Measurements from ENCODE around the gene TOP2B. TPM values are rescaled to one million over a fixed set of nuclear protein-coding genes. Genes with fewer than 3 reads are reported as not detected.

TOP2B gene
- total RNA-seq, 1 donor from 2014 or later = 195 TPM

- no peaks in the 10 kb centered on the region for H3K36me3 Mint-ChIP-seq (ENCODE audit: low read depth, unreplicated experiment)
- no peak for TF ChIP-seq CTCF (IDR thresholded peaks at IDR 0.05; ENCODE audit: unreplicated experiment)
- no peak overlapping the region for H3K4me3 Mint-ChIP-seq (ENCODE audit: unreplicated experiment)
- peaks cover 2% of the 10 kb centered on the region for H3K27me3 Mint-ChIP-seq (ENCODE audit: unreplicated experiment)
- DNase-seq (ENCODE audit: low spot score) = no peak
- H3K9me3 Mint-ChIP-seq (ENCODE audit: unreplicated experiment) = no peaks in the 10 kb centered on the region
- H3K27ac Mint-ChIP-seq (ENCODE audit: unreplicated experiment) = no peak overlapping the region
- H3K4me1 Mint-ChIP-seq (ENCODE audit: unreplicated experiment) = peaks cover 37% of the 10 kb centered on the region
Observed at GRCh38 chr3:25692341-25692740, 27.6 kb upstream of the TOP2B start.

DNA sequence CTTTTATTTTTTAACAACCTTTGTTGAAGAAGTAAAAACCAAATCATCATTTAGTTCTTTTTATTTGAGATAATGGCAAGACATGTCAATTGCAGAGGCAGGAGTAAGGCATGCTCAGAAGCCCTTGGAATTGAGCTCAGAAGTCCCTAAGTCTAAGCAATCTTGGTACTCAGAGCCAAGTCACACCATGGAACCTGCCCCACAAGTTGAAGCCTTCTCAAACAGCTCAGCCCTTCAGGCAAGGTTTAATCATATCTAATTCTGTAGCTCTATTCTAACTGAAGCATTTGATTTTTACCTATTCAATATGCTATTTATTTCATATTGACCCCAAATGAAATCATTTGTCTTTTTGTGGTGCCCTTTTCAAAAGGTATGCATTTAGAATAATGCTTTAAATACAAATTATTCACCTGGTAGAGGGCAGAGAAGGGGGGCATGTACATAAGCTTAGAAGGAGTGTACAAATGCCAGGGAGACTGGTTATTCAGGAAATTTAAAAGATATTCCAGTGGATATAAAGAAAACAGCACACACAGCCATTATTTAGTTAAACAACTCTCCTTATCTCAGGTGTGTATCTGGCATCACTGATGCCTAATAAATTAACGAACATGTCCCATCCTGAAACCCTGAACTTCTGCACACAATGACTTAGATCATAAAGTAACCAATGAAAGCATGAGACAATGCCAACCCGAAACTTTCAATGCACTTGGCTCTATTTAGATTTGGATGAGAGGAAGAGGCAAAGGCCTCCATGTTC, 26.2 kb upstream of the TOP2B start:
- Mint-ChIP-seq H3K36me3 (ENCODE audit: low read depth, unreplicated experiment) (no peaks in the 10 kb centered on the region), H3K4me1 (ENCODE audit: unreplicated experiment) (peaks cover 39% of the 10 kb centered on the region), H3K9me3 (ENCODE audit: unreplicated experiment) (no peaks in the 10 kb centered on the region), H3K27ac (ENCODE audit: unreplicated experiment) (no peak overlapping the region), H3K4me3 (ENCODE audit: unreplicated experiment) (no peak overlapping the region), H3K27me3 (ENCODE audit: unreplicated experiment) (peaks cover 2% of the 10 kb centered on the region)
- DNase-seq (ENCODE audit: low spot score) = no peak
- no peak for TF ChIP-seq CTCF (IDR thresholded peaks at IDR 0.05; ENCODE audit: unreplicated experiment)

DNA sequence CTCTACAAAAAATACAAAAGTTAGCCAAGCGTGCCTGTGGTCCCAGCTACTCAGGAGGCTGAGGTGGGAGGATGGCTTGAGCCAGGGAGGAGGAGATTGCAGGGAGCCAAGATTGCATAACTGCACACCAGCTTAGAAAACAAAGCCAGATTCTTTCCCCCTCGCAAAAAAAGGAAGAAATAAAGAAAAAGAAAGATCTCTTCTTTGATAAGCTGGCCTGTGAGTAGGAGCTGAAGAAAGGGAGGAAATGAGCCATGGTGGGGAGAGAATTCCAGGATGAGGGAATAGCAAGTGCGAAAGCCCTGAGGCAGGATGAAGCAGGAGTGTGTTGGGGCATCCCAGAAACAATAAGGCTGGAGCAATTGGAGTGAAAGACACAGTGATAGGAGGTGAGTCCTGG, 24.5 kb upstream of the TOP2B start:
- Mint-ChIP-seq H3K4me3 (ENCODE audit: unreplicated experiment) (peak overlapping the region; percentile 52), H3K36me3 (ENCODE audit: low read depth, unreplicated experiment) (no peaks in the 10 kb centered on the region), H3K27ac (ENCODE audit: unreplicated experiment) (peak overlapping the region; percentile 89), H3K9me3 (ENCODE audit: unreplicated experiment) (no peaks in the 10 kb centered on the region), H3K4me1 (ENCODE audit: unreplicated experiment) (peaks cover 38% of the 10 kb centered on the region), H3K27me3 (ENCODE audit: unreplicated experiment) (peaks cover 2% of the 10 kb centered on the region)
- DNase-seq (ENCODE audit: low spot score) = peak; percentile 7
- no peak for TF ChIP-seq CTCF (IDR thresholded peaks at IDR 0.05; ENCODE audit: unreplicated experiment)

- Mint-ChIP-seq H3K4me1 (ENCODE audit: unreplicated experiment) (peaks cover 38% of the 10 kb centered on the region), H3K36me3 (ENCODE audit: low read depth, unreplicated experiment) (no peaks in the 10 kb centered on the region), H3K27me3 (ENCODE audit: unreplicated experiment) (peaks cover 2% of the 10 kb centered on the region), H3K9me3 (ENCODE audit: unreplicated experiment) (no peaks in the 10 kb centered on the region), H3K4me3 (ENCODE audit: unreplicated experiment) (peak overlapping the region; percentile 74), H3K27ac (ENCODE audit: unreplicated experiment) (peak overlapping the region; percentile 70)
- TF ChIP-seq CTCF (IDR thresholded peaks at IDR 0.05; ENCODE audit: unreplicated experiment) = no peak
- DNase-seq (ENCODE audit: low spot score) = no peak
Observed at GRCh38 chr3:25687742-25688141, 23.0 kb upstream of the TOP2B start.

- no peak for DNase-seq (ENCODE audit: low spot score)
- no peak for TF ChIP-seq CTCF (IDR thresholded peaks at IDR 0.05; ENCODE audit: unreplicated experiment)
- Mint-ChIP-seq H3K9me3 (ENCODE audit: unreplicated experiment) (no peaks in the 10 kb centered on the region), H3K36me3 (ENCODE audit: low read depth, unreplicated experiment) (no peaks in the 10 kb centered on the region), H3K27ac (ENCODE audit: unreplicated experiment) (no peak overlapping the region), H3K4me3 (ENCODE audit: unreplicated experiment) (no peak overlapping the region), H3K4me1 (ENCODE audit: unreplicated experiment) (peaks cover 35% of the 10 kb centered on the region), H3K27me3 (ENCODE audit: unreplicated experiment) (peaks cover 2% of the 10 kb centered on the region)
Observed at GRCh38 chr3:25686766-25687165, 22.1 kb upstream of the TOP2B start.
